Activated T-helper 1 cell treated with Interleukin-2 at 50 U/mL for 16 hours (primary cell): ENCODE data around the gene ASCC1.
"Not testable (repeated sequence)": the region's sequence is repeated elsewhere in the genome, so short reads cannot be mapped to it uniquely, and the experiment has no call there.

Experiments used
- DNase-seq: peaks from one replicate; pipeline ENCODE4 v3.0.0-alpha.2; 2020; ENCODE audit warnings: low read depth

The ASCC1 gene

DNA sequence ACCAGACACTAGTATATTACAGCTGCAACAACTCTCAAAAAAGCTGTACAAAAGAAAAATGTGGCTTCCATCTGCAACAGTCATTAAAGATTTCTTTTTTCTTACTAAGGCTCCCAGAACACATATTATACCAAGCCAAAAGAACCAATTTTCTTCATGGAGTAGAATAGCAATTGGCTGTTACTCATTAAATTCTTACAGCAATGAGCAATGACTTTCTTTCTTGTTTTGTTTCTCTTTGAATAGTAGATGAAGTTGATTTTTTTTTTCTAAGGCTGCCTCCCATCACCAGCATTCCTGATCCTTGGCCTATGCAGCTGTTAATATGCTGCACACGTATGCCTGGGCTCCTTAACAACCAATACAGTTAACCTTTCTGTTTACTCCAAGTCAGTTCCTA, 91.1 kb downstream of the ASCC1 start:
- DNase-seq = no peak

DNA sequence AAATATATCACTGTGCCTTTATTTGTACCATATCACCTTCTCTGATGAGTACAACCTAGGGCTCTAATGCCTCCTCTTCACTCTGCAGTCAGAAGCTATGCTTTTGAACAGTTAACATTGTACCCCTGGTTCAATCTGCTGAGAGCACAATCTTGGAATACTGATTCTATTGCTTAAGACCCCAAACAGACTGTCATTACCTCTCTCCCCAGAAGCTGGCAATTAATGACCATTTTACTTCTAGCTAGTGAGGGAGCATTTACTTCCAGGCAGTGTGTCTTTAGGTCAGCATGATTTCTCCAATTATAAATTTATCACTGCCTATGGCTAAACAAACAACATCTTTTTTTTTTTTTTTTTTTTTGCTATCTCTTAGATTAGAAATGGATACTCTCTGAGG, 91.7 kb downstream of the ASCC1 start:
- DNase-seq = no peak

DNA sequence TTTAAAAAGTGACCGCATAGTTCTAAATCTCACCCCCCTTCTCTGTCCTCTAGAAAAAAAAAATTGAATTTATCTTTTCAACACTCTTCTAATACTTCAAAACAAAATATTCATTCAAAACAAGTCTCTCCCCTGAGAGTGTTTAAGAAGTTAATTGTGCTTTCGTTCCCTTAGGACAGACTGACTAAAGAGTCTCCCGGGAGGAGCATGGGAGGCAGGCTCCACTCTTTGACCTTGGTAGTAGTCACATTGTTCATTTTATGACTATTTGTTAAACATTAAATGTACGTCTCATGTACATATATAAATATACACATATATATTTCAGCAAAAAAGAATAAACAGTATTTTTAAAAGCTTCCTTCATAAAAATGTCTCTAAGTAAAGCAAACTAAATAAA, 92.5 kb downstream of the ASCC1 start:
- no peak for DNase-seq

DNA sequence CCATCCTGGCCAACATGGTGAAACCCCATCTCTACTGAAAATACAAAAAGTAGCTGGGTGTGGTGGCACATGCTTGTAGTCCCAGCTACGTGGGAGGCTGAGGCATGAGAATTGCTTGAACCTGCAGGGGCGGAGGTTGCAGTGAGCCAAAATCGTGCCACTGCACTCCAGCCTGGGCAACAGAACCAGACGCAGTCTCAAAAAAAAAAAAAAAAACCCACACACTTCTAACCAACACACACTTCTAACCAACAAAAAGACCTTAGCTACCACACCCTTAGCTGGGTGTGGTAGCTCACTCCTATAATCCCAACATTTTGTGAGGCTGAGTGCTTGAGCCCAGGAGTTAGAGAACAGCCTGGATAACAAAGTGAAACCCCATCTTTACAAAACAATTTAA, 93.9 kb downstream of the ASCC1 start:
- no peak for DNase-seq

DNA sequence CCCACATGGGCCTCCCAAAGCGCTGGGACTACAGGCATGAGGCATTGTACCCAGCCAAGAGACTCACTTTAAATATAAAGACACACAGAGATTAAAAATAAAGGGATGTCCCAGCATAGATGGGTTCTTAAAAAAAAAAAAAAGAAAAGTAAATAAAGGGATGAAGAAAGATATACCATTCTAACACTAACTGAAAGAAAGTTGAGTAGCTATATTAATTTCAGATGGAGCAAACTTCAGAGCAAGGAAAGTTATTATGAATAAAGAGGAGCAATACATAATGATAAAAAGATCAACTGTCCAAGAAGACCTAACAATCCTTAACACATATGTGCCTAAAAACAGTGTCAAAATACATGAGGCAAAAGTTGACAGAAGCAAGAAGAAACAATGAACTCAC, 94.7 kb downstream of the ASCC1 start:
- DNase-seq = no peak

DNA sequence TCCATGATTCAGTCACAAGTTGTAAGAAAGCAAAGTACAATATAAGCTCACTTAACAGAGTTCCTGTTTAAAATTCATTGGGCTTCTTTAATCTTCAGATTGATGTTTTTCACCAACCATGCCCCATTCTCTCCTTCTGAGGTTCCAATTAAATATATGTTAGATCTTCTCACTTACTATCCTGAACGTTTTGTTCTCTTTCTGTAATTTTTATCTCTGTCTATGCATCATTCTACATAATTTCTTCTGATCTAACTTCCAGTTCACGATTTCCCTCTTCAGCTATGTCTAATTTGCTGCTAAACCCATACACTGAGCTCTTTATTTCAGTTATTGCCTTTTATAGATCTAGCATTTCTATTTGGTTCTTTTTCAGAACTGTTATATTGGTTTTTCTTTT, 99.7 kb downstream of the ASCC1 start:
- no peak for DNase-seq

DNA sequence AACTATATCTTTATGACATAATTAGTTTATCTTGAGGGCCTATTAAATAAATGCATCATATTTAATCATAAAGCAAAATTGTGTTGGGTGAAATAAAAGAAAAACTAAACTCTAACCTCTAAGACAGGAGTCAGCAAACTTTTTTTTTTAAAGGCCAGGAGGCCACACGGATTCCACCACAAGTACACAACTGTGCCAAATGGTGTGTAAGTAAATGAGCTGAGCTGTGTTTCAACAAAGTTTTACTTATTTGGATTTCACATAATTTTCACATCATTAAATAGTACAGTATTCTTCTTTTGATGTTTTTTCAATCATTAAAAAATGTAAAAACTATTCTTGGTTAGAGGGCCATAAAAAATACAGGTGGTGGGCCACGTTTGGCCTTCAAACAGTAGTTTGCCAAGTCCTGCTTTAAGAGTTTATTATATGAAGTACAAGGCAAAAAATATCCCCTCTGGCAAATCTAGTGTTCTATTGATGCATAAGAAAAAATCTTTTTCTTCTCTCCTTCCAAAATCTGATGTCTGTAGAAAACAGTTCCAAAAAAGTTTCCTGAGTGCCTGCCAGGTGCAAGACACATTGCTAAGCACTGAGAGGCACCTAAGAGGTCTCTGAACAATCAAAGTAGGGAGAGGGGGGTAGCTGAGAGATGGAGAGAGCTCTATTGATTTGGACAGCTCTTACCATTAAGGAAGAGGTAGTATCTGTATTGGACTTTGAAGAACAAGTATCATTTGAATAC, 101.2 kb downstream of the ASCC1 start:
- no peak for DNase-seq

DNA sequence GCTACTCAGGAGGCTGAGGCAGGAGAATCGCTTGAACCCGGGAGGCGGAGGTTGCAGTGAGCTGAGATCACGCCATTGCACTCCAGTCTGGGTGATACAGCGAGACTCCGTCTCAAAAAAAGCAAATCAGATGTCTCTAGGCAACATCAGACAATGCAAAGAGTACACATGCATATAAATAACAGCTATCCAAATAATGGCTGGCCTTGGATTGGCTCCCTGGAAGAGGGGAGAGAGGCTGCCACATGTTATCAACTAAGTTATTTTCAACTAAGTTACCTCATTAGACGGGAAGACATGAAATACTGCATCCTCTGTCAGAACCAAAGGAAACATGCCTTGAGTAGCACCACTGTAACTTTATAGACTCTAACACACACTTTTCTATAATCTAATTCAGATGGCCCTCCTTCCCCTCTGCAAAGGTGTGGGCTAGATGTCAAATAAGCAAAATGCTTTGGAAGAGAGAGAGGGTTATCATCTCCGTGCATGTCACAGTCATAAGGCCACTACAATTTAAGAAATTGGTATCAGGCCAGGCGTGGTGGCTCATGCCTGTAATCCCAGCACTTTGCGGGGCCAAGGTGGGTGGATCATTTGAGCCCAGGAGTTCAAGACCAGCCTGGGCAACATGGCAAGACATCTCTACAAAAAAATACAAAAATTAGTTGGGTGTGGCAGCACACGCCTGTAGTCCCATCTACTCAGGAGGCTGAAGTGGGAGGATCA, 105.2 kb downstream of the ASCC1 start:
- DNase-seq = no peak

DNA sequence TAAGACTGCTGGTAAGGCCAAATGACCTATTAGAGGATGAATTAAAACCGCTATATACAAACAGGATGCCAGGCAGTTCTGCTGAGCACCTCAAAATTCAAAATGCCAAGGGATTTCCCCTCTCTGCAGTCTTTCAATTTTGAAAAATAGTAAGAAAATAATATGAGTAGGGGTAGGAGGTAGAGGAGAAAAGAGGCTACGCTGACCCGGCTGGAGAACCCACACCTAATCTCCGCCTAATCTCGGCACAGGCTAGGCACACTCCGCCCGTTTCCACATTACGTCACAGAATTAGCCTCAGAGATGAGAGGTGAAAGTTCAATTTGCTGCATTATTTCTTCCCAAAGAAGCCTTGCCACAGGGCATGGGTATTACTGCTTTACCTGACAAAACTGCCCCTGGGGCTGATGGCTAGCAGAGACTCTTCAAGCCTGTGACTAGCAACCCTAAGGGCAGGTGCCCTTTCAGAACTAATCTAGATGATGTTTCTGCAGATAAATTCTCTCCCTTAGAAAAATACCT, 106.4 kb downstream of the ASCC1 start:
- no peak for DNase-seq

DNA sequence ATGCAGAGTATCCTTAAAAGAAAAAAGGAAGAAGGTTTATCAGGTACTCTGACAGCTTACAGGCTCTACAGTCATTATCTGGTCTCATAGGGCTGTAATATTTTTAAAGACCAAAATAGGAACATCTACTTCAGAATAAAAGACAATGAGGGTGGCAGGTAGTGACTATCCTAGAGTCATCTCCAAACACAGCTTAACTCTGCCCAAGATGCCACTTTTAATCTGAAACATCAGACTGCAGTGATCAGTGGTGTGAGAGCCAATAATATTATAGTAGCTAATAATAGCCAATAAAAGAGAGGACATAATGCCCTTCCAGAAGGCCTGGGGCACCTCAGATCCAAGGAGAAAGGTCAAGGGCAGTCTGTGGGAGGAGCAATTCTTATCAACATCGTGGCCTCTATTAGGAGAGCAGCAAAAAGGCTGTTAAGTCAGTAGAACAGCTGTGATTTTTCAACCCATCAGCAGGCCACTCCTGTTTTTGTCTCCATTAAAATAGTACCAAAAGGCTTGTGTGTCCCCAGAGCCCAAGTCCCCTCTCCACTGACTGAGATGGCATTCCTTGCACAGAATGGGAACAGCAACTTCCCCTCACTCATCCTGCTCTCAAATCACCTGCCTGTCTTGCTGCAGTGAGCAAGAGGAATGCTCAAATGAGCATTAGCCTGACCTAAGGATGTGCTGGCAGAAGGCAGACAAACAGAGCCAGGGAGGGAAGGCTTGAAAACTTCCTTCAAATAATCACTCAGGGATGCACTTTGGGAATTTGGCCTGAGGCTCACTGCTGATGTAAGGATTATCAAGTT, 107.0 kb downstream of the ASCC1 start:
- DNase-seq = no peak

DNA sequence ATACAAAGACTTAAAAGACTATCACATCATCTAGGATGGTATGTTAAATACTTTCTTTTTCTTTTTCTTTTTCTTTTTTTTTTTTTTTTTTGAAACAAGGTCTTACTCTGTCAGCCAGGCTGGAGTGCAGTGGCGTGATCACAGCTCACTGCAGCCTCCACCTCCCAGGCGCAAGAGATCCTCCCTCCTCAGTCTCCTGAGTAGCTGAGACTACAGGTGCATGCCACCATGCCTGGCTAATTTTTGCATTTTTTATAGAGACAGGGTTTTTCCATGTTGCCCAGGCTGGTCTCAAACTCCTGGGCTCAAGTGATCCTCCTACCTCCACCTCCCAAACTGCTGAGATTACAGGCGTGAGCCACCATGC, 108.1 kb downstream of the ASCC1 start:
- not testable (repeated sequence) for DNase-seq

DNA sequence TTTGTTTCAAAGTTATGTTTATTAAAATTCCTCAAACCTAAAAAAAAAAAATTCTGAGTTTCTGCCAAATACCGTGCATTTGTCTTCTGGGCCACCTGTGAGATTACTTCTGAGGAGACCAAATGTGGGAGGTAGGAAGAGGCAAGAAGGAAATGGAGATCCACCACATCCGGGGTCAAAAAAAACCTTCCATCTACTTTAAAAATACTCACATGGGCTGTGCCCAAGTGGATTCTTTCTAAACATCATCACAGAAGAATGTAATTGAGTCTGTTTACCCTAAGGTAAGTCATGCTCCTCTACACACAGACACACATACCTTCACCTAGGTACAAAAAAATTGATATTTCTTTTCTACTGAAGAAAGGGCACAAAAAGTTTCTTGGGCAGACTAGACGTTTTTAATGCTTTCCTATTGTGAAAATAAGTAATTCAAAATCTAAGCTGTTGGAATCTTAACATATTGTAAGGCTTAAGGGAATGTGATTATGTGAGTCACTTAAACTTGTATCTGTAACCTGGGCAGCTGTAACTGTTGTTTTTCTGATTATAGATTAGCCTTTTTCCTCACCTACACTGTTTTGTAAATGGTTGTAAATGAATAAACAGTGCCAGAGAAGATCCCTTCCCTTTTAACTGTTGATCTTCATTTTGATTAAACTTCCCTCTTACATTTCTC, 108.6 kb downstream of the ASCC1 start:
- no peak for DNase-seq

DNA sequence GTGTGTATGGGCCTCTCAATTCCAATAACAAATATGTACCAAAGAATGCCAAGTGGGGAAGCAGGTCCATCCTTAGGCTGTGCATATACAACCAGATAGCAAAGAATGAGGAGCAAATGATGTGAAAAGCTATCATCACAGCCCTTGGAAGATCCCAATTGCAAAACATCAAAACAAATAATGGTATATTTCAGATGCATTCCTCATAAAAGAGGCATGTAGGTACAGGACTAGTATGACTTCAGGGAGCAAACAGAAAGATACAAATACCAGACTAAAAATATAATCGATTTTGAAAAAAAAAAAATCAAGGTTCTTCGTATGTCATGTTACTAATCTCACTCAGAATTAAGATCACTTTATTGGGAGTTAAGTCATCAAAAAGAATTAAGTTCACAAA, 109.2 kb downstream of the ASCC1 start:
- DNase-seq = no peak

DNA sequence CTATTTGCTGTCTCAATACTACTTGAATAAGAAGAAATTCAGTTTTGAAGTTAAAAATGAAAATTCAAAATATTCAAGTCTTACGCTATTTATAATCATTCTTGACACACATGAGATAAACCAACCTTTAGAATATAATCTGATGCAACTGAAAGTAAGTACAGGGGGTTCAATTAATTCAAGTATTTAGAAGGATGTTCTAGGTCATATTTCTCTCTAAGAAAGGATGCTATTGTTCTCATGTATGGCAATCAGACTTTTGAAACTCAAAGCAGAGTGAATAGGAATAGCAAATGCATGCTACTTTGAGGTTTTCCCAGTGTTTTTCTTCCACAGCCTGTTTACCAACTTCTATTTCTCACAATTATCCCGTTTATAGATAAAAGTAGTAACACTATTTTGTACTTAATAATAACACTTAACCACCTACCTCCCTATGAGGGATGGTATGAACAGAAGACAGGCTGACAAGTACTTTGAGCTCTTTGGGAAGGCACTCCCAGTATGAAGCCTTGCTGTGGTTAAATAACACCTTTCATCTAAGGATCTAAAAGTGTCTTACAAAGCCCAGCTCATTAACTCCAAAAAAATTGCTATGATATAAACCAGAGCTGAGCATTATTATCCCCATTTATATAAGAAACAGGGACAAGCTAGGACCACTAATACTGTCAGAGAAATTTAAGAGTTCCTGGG, 109.8 kb downstream of the ASCC1 start:
- DNase-seq = no peak

DNA sequence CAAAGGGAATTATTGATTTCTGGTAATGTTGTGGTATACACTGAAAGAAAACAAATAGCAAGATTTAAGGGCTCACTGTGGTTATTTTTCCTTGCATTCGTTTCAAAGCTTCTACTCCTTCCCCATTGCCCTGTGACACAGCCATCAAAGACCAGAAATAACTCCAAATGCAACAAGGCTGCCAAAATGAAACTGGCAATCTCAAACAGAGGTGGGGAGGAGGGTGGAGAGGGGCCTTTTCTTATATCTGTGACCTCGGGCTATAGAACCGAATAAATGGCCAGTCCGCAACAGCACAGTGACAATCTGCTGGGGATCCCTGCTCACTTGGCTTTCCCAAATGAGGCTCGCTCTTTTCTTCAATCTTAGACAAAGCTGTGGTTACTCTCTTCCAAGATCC, 110.4 kb downstream of the ASCC1 start:
- no peak for DNase-seq

DNA sequence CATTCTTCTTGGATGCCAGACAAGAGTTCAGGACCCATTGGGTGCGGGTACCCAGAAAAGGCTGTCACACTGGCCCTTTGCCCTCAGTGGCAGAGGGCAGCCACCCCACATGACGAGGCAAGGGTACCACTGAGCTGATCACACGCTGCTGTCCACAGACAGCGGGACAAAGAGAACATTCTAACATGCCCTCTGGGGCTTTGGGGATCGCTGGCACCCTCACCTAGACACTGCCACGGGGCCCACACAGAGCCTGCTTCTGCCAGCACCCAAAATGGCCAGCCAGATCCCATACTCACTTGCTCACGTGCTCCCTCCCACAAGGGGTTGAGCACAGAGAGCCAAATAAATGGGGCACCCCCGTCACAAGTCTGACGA, 111.0 kb downstream of the ASCC1 start:
- DNase-seq = no peak

DNA sequence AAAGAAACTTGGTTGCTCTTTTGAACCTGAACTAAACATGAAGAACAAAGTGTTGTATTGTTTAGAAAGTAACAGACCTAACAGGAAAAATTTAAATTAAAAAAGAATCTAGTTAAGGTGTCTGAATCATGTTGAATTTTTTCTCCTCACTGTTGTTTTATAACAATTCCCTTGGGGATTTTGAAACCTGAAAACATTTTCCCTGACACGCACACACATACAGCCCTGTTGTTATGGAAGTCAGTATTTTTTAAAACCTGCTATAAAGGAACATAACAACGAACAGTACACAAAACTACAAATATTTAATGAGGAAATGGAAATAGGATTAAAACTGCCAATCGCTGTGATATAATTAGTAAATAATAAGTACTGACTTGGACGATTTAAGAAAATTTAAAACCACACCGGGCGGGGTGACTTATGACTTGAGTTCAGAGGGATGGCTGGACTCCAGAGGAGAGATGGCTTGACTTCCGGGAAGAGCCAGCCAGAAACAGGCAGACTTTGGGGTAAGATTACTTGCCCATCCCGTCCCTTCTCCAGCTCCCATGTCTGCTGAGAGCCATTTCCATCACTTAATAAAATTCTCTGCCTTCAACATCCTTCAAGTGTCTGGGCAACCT, 111.5 kb downstream of the ASCC1 start:
- no peak for DNase-seq

DNA sequence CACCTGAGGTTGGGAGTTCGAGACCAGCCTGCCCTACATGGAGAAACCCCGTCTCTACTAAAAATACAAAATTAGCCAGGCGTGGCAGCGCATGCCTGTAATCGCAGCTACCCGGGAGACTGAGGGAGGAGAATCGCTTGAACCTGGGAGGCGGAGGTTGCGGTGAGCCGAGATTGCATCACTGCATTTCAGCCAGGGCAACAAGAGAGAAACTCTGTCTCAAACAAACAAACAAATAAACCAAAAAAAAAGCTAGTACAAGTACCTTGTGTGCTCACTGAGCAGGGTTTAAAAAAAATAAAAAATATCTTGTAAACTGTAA, 116.5 kb downstream of the ASCC1 start:
- no peak for DNase-seq

DNA sequence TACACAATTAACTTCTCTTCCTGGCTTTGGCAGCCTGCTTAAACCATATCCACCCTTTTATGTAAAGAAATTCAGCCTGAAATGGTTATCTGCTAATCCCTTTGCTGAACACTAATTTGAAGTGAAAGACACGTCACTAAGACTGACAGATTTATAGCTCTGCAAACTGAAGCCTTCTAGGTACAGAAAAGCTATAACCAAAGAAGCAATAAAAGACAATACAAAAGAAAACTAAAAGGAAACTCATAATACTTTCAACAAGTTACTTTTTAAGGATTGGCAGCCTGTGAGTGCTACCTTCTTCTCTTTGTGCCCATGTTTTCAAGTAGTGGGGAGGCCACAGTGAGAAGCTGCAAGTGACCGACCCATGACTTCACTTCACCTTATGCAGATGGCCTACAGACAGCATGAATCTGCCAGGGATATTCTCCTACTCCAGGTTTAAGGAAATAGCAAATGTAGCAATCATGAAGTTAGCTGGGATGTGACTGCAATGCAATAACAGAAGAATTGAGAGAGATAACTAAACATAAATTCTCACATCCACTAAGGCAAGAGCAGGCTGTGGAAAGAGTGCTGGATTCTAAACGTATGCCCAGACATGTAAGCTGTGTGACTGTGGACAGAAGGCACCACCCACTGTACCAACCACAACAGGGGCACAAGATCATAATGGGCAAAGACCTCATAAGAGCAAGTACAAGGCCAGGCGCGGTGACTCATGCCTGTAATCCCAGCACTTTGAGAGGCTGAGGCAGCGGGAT, 117.1 kb downstream of the ASCC1 start:
- no peak for DNase-seq

DNA sequence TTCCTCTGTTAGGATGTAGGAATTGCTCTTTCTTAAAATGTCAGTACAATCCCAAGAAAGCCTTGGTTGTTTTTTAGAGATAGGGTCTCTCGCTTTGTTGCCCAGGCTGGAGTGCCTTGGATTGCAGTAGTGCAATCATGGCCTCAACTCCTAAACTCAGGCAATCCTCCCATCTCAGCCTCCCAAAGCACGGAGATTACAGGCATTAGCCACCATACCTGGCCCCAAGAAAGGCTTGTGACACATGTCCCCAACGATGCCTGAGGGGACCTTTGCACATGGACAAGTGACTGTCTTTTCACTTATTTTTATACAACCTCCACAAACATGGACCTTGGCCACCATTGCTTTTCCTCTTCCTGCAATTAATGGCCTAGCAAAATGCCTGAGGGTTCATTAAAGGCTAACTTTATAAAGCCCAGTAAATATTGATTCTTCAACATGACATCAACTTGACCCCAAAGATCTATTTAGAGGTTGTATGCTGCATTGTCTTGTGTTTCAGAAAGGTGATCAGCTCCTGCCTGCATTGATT, 117.7 kb downstream of the ASCC1 start:
- DNase-seq = no peak
